GM12878 (cell line): Measurements from ENCODE around the gene DMP1. TPM values are rescaled to one million over a fixed set of nuclear protein-coding genes. Genes with fewer than 3 reads are reported as not detected.

Source experiments
- ATAC-seq: fragments of 200-7000 bp; cut with Tn5 transposase; 3 replicates; pipeline ENCODE4 v1.9.1; 2020; ENCODE audit warnings: mild to moderate bottlenecking, moderate library complexity
- BruUV-seq: library from RNA; stranded (reverse); fragments of 400-500 nt; replicated peaks from 2 replicates; lab custom pipeline; 2021; lab: Mats Ljungman, UMichigan
- CTCF ChIA-PET: fragments of 300-600 bp; sonication (Branson Sonifier 250); formaldehyde crosslinking; extraction: SDS; loops from one replicate; lab custom pipeline; 2021; ENCODE audit warnings: inconsistent platforms; lab: Yijun Ruan, JAX
- POLR2A ChIA-PET: fragments of 350-600 bp; formaldehyde crosslinking; extraction: SDS; loops from one replicate; lab custom pipeline; 2021; ENCODE audit warnings: inconsistent platforms; lab: Charles Lee
- RAD21 ChIA-PET: fragments of 300-600 bp; sonication (Branson Sonifier 250); formaldehyde crosslinking; loops from one replicate; lab custom pipeline; 2023; ENCODE audit warnings: antibody characterized with exemption; ENCODE audit not compliant: unreplicated experiment; lab: Charles Lee
- SMC1A ChIA-PET: fragments of 300-600 bp; sonication (Branson Sonifier 250); formaldehyde crosslinking; loops from one replicate; lab custom pipeline; 2023; ENCODE audit not compliant: unreplicated experiment, uncharacterized antibody; lab: Charles Lee
- DNase-seq: peaks from one replicate; pipeline ENCODE4 v3.0.0-alpha.2; 2011; ENCODE audit warnings: low read depth, low spot score
- FAIRE-seq: peaks from 3 replicates; lab custom pipeline; 2011; peaks lifted over from hg19 to GRCh38; lab: Jason Lieb, UNC
- H2AFZ ChIP-seq: 2 replicates; pipeline ENCODE4 v1.6.0; 2011; ENCODE audit warnings: low read depth, low read length, control low read depth; ENCODE audit not compliant: control insufficient read depth
- H3K27ac ChIP-seq: 2 replicates; pipeline ENCODE4 v1.5.1; 2011; ENCODE audit warnings: control low read depth; ENCODE audit not compliant: control insufficient read depth, insufficient read depth
- H3K27me3 ChIP-seq, 2 experiments: replicated peaks in 1 of 2; 2 replicates each; pipeline versions ENCODE4 v1.6.0 to v1.6.1; 2011; ENCODE audit warnings: low read length in 1 of 2; ENCODE audit not compliant: control insufficient read depth in 2 of 2, insufficient read depth in 2 of 2
- H3K36me3 ChIP-seq, 2 experiments: 2 replicates each; pipeline ENCODE4 v1.5.1; 2011; ENCODE audit warnings: low read length in 1 of 2; ENCODE audit not compliant: control insufficient read depth in 2 of 2, insufficient read depth in 2 of 2
- H3K4me1 ChIP-seq: 2 replicates; pipeline ENCODE4 v1.6.1; 2011; ENCODE audit warnings: mild to moderate bottlenecking, low read length, moderate library complexity, mixed read lengths; ENCODE audit not compliant: control insufficient read depth, insufficient read depth
- H3K4me2 ChIP-seq: 2 replicates; pipeline ENCODE4 v1.6.0; 2011; ENCODE audit warnings: control low read depth; ENCODE audit not compliant: control insufficient read depth, insufficient read depth
- H3K4me3 ChIP-seq: fragments of 200-600 bp; sonication (generic); 2 replicates; pipeline ENCODE4 v1.5.1; 2016
- H3K79me2 ChIP-seq: 2 replicates; pipeline ENCODE4 v1.6.0; 2011; ENCODE audit warnings: low read length; ENCODE audit not compliant: control insufficient read depth, insufficient read depth
- H3K9ac ChIP-seq: 2 replicates; pipeline ENCODE4 v1.8.0; 2011; ENCODE audit warnings: low read length, control low read depth, mixed read lengths; ENCODE audit not compliant: control insufficient read depth, insufficient read depth
- H3K9me3 ChIP-seq: replicated peaks from 3 replicates; pipeline ENCODE4 v1.5.1; 2011; ENCODE audit warnings: mild to moderate bottlenecking, low read length; ENCODE audit not compliant: control insufficient read depth, insufficient read depth
- H4K20me1 ChIP-seq: 2 replicates; pipeline ENCODE4 v1.6.0; 2011; ENCODE audit not compliant: control insufficient read depth, insufficient read depth
- CEBPB ChIP-seq, 2 experiments: fragments of 150-350 bp in 1 of 2; IDR thresholded peaks; 2 replicates each; pipeline ENCODE4 v1.6.1; 2012 to 2014; ENCODE audit warnings: low read depth in 2 of 2, low read length in 2 of 2, borderline replicate concordance in 1 of 2, inconsistent platforms in 1 of 2
- ETV6 ChIP-seq, 2 experiments: fragments of 450-650 bp in 1 of 2; IDR thresholded peaks in 1 of 2; conservative IDR thresholded peaks in 1 of 2; 2 replicates each; pipeline ENCODE4 v1.6.1; 2014; ENCODE audit warnings: antibody characterized with exemption in 1 of 2, borderline replicate concordance in 1 of 2, low read depth in 1 of 2, mild to moderate bottlenecking in 1 of 2, moderate library complexity in 1 of 2
- HDAC2 ChIP-seq: fragments of 200-600 bp; sonication (generic); IDR thresholded peaks from 2 replicates; pipeline ENCODE4 v1.6.1; 2017
- HDAC6 ChIP-seq: fragments of 200-600 bp; sonication (generic); IDR thresholded peaks from one replicate; pipeline ENCODE4 v1.8.0; 2017; ENCODE audit warnings: antibody characterized with exemption; ENCODE audit not compliant: unreplicated experiment
- PML ChIP-seq: IDR thresholded peaks from 2 replicates; pipeline ENCODE4 v1.6.1; 2012; ENCODE audit warnings: low read length, inconsistent platforms
- POLR2AphosphoS2 ChIP-seq: IDR thresholded peaks from 2 replicates; pipeline ENCODE4 v1.6.1; 2011; ENCODE audit warnings: low read depth, mild to moderate bottlenecking, low read length, improper control_type of control experiment, moderate library complexity
- SIX5 ChIP-seq: IDR thresholded peaks from 2 replicates; pipeline ENCODE4 v1.6.1; 2011; ENCODE audit warnings: mild to moderate bottlenecking, low read depth, low read length, moderate library complexity; ENCODE audit not compliant: severe bottlenecking
- SMAD1 ChIP-seq: fragments of 450-650 bp; IDR thresholded peaks from 2 replicates; pipeline ENCODE4 v1.6.1; 2018; ENCODE audit warnings: mild to moderate bottlenecking, low read depth; ENCODE audit not compliant: partially characterized antibody
- SPI1 ChIP-seq: IDR thresholded peaks from 2 replicates; pipeline ENCODE4 v1.6.1; 2011; ENCODE audit warnings: low read depth, mild to moderate bottlenecking, low read length, moderate library complexity, borderline replicate concordance; ENCODE audit not compliant: insufficient read depth
- SRF ChIP-seq, 2 experiments: IDR thresholded peaks; 2 replicates each; pipeline ENCODE4 v1.6.1; 2011; ENCODE audit warnings: low read depth in 2 of 2, low read length in 2 of 2, mild to moderate bottlenecking in 1 of 2, moderate library complexity in 1 of 2
- STAT3 ChIP-seq: IDR thresholded peaks from 2 replicates; pipeline ENCODE4 v1.6.1; 2011; ENCODE audit warnings: low read depth, low read length, improper control_type of control experiment
- TCF3 ChIP-seq: IDR thresholded peaks from 2 replicates; pipeline ENCODE4 v1.6.1; 2012; ENCODE audit warnings: low read depth, mild to moderate bottlenecking, low read length, borderline replicate concordance; ENCODE audit not compliant: insufficient read depth
- ZNF217 ChIP-seq: fragments of 450-650 bp; IDR thresholded peaks from 2 replicates; pipeline ENCODE4 v1.6.1; 2017; ENCODE audit warnings: antibody characterized with exemption, mild to moderate bottlenecking
- ZNF384 ChIP-seq: IDR thresholded peaks from 2 replicates; pipeline ENCODE4 v1.6.1; 2012; ENCODE audit warnings: low read depth, mild to moderate bottlenecking, low read length, improper control_type of control experiment, borderline replicate concordance
- ZSCAN29 ChIP-seq: fragments of 450-650 bp; IDR thresholded peaks from 2 replicates; pipeline ENCODE4 v1.6.1; 2017; ENCODE audit warnings: mild to moderate bottlenecking, moderate library complexity
- WGBS: methylation state at CpG from one replicate; pipeline ENCODE4 v1.1.6; 2016; ENCODE audit warnings: low lambda C conversion rate; ENCODE audit not compliant: insufficient replicate concordance, insufficient coverage; ENCODE audit errors: missing lambda C conversion rate; 5-methylcytosine and 5-hydroxymethylcytosine counted together
- in situ Hi-C: fragments of 300-500 bp; cut with MboI; formaldehyde crosslinking; loops from 9 replicates; pipeline ENCODE4 v1.14.3; 2018; ENCODE audit warnings: mixed read lengths
- intact Hi-C: fragments of 100-400 bp; cut with micrococcal nuclease; formaldehyde crosslinking; loops from one replicate; pipeline ENCODE4 v1.14.2; 2022; ENCODE audit not compliant: unreplicated experiment
- polyA plus RNA-seq, 11 experiments: library from polyadenylated mRNA; depleted of rRNA in 4 of 11; unstranded in 6 of 11; stranded (reverse) in 5 of 11; fragments of >200 nt; fragmentation: Nextera tagmentation in 4 of 11; fragmentation: Illumina TruSeq in 1 of 11; extraction: Ambion mirVana in 4 of 11; extraction: Trizol in 1 of 11; gene quantifications; 1 replicate in 1 of 11; 2 replicates in 10 of 11; pipeline versions ENCODE4 v1.2.1 to v1.2.3, GENCODE V29; 2011 to 2016; ENCODE audit warnings: inconsistent platforms in 2 of 11, missing spikeins in 2 of 11, low read depth in 1 of 11
- total RNA-seq, 4 experiments: library from RNA; depleted of rRNA in 3 of 4; stranded (reverse); fragments of >200 nt in 3 of 4; fragmentation: Illumina TruSeq in 1 of 4; extraction: Trizol in 1 of 4; gene quantifications; 2 replicates each; pipeline versions ENCODE4 v1.2.1 to v1.2.3, GENCODE V29; 2013 to 2021
- TF ChIP-seq, protein P1 (sequence below): fragments of 150-350 bp; IDR thresholded peaks from 2 replicates; pipeline ENCODE4 v1.6.1; 2016; ENCODE audit warnings: low read depth, low read length
- TF ChIP-seq, protein P2 (sequence below): fragments of 450-650 bp; IDR thresholded peaks from 2 replicates; pipeline ENCODE4 v1.6.1; 2017; ENCODE audit warnings: antibody characterized with exemption, mild to moderate bottlenecking, moderate library complexity

Gene DMP1
- total and polyA plus RNA-seq, 10 of the 15 experiments (the other 5 are each of a cell fraction or from before 2014, with no cell fraction given), result not detected

GRCh38 chr4:87669373-87669772 is 19.3 kb downstream of the DMP1 start:
- no peak for DNase-seq
- CTCF ChIA-PET, result no interaction called here
- POLR2A ChIA-PET, result no interaction called here
- Histone ChIP-seq H3K4me3 (no peak overlapping the region), H3K9me3 (no peaks in the 10 kb centered on the region; the same call in 1 of the 3 replicates), H3K79me2 (no peaks in the 10 kb centered on the region), H3K4me2 (no peak overlapping the region), H3K27ac (no peak overlapping the region), H3K27me3 (no peaks in the 10 kb centered on the region), H3K4me1 (no peaks in the 10 kb centered on the region), H3K36me3 (no peaks in the 10 kb centered on the region), H4K20me1 (no peaks in the 10 kb centered on the region), H2AFZ (no peak overlapping the region), H3K9ac (no peak overlapping the region)
- BruUV-seq, result no TSS peak
- no peak for TF ChIP-seq SRF (IDR thresholded peaks at IDR 0.05; ENCODE audit: low read depth in 2 of 2, low read length in 2 of 2)
- no peak for TF ChIP-seq HDAC6
- TF ChIP-seq HDAC2, result no peak
- TF ChIP-seq SMAD1, result no peak
- no peak for TF ChIP-seq CEBPB (IDR thresholded peaks at IDR 0.05; ENCODE audit: borderline replicate concordance in 1 of 2, low read depth in 2 of 2, low read length in 2 of 2)
- TF ChIP-seq SIX5, result no peak
- TF ChIP-seq, protein P1, sequence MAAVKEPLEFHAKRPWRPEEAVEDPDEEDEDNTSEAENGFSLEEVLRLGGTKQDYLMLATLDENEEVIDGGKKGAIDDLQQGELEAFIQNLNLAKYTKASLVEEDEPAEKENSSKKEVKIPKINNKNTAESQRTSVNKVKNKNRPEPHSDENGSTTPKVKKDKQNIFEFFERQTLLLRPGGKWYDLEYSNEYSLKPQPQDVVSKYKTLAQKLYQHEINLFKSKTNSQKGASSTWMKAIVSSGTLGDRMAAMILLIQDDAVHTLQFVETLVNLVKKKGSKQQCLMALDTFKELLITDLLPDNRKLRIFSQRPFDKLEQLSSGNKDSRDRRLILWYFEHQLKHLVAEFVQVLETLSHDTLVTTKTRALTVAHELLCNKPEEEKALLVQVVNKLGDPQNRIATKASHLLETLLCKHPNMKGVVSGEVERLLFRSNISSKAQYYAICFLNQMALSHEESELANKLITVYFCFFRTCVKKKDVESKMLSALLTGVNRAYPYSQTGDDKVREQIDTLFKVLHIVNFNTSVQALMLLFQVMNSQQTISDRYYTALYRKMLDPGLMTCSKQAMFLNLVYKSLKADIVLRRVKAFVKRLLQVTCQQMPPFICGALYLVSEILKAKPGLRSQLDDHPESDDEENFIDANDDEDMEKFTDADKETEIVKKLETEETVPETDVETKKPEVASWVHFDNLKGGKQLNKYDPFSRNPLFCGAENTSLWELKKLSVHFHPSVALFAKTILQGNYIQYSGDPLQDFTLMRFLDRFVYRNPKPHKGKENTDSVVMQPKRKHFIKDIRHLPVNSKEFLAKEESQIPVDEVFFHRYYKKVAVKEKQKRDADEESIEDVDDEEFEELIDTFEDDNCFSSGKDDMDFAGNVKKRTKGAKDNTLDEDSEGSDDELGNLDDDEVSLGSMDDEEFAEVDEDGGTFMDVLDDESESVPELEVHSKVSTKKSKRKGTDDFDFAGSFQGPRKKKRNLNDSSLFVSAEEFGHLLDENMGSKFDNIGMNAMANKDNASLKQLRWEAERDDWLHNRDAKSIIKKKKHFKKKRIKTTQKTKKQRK, result no peak
- TF ChIP-seq ZSCAN29, result no peak
- TF ChIP-seq, protein P2, sequence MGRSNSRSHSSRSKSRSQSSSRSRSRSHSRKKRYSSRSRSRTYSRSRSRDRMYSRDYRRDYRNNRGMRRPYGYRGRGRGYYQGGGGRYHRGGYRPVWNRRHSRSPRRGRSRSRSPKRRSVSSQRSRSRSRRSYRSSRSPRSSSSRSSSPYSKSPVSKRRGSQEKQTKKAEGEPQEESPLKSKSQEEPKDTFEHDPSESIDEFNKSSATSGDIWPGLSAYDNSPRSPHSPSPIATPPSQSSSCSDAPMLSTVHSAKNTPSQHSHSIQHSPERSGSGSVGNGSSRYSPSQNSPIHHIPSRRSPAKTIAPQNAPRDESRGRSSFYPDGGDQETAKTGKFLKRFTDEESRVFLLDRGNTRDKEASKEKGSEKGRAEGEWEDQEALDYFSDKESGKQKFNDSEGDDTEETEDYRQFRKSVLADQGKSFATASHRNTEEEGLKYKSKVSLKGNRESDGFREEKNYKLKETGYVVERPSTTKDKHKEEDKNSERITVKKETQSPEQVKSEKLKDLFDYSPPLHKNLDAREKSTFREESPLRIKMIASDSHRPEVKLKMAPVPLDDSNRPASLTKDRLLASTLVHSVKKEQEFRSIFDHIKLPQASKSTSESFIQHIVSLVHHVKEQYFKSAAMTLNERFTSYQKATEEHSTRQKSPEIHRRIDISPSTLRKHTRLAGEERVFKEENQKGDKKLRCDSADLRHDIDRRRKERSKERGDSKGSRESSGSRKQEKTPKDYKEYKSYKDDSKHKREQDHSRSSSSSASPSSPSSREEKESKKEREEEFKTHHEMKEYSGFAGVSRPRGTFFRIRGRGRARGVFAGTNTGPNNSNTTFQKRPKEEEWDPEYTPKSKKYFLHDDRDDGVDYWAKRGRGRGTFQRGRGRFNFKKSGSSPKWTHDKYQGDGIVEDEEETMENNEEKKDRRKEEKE, result no peak
- TF ChIP-seq STAT3, result no peak
- TF ChIP-seq TCF3, result no peak
- no peak for TF ChIP-seq ZNF384
- TF ChIP-seq SPI1, result no peak
- no peak for TF ChIP-seq PML
- TF ChIP-seq POLR2AphosphoS2, result no peak
- no peak for TF ChIP-seq ZNF217
- TF ChIP-seq ETV6 (conservative IDR thresholded peaks at IDR 0.05 in 1 of 2, IDR thresholded peaks at IDR 0.05 in 1 of 2; ENCODE audit: borderline replicate concordance in 1 of 2, low read depth in 1 of 2), result no peak
- ATAC-seq, result no peak
- WGBS, result 34% methylated on average over 3 of the region's 3 CpGs
- intact Hi-C loops (no loop called here), in situ Hi-C loops (no loop called here)
- FAIRE-seq, result no peak
- SMC1A ChIA-PET, result no interaction called here
- RAD21 ChIA-PET, result no interaction called here
